ENCODE measurements around the gene CDRT15L2.
"Not testable (repeated sequence)": the region's sequence is repeated elsewhere in the genome, so short reads cannot be mapped to it uniquely, and the experiment has no call there.

DNA sequence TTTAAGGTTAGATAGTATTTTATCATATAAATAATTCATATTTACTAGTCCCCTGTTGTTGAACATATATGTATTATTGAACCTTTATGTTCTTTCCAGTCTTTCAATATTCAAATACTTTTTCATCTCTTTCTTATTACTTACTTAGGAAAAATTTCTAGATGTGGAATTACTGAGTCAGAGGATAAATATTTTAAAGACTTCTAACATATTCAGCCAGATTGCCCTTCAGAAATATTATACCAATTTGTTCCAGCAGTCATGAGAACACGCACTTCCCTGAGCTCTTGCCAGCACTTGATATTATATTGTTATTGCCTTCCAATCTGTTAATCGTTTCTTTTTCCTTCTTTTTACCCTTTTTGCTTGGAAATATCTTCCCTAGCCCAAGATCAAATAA is 4.5 kb upstream of the CDRT15L2 start:
- TF ChIP-seq ARNTL (CRISPR knock-in tag; IDR thresholded peaks at IDR 0.05; ENCODE audit: borderline replicate concordance, low read depth); OSR1 (CRISPR knock-in tag; IDR thresholded peaks at IDR 0.05); ZFP3 (CRISPR knock-in tag; IDR thresholded peaks at IDR 0.05); GLIS3 (CRISPR knock-in tag; IDR thresholded peaks at IDR 0.05); TCF4 (CRISPR knock-in tag; IDR thresholded peaks at IDR 0.05; ENCODE audit: borderline replicate concordance); ZNF565 (CRISPR knock-in tag; conservative IDR thresholded peaks at IDR 0.05; ENCODE audit: low read depth); ZC3H10 (CRISPR knock-in tag; IDR thresholded peaks at IDR 0.05); PPARA (CRISPR knock-in tag; IDR thresholded peaks at IDR 0.05; ENCODE audit: borderline replicate concordance): not testable (repeated sequence)
- TF ChIP-seq, protein P1, sequence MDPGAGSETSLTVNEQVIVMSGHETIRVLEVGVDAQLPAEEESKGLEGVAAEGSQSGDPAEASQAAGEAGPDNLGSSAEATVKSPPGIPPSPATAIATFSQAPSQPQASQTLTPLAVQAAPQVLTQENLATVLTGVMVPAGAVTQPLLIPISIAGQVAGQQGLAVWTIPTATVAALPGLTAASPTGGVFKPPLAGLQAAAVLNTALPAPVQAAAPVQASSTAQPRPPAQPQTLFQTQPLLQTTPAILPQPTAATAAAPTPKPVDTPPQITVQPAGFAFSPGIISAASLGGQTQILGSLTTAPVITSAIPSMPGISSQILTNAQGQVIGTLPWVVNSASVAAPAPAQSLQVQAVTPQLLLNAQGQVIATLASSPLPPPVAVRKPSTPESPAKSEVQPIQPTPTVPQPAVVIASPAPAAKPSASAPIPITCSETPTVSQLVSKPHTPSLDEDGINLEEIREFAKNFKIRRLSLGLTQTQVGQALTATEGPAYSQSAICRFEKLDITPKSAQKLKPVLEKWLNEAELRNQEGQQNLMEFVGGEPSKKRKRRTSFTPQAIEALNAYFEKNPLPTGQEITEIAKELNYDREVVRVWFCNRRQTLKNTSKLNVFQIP (CRISPR knock-in tag; IDR thresholded peaks at IDR 0.05; ENCODE audit: borderline replicate concordance, low read depth) = not testable (repeated sequence)
- TF ChIP-seq, protein P2, sequence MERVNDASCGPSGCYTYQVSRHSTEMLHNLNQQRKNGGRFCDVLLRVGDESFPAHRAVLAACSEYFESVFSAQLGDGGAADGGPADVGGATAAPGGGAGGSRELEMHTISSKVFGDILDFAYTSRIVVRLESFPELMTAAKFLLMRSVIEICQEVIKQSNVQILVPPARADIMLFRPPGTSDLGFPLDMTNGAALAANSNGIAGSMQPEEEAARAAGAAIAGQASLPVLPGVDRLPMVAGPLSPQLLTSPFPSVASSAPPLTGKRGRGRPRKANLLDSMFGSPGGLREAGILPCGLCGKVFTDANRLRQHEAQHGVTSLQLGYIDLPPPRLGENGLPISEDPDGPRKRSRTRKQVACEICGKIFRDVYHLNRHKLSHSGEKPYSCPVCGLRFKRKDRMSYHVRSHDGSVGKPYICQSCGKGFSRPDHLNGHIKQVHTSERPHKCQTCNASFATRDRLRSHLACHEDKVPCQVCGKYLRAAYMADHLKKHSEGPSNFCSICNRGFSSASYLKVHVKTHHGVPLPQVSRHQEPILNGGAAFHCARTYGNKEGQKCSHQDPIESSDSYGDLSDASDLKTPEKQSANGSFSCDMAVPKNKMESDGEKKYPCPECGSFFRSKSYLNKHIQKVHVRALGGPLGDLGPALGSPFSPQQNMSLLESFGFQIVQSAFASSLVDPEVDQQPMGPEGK (CRISPR knock-in tag; IDR thresholded peaks at IDR 0.05; ENCODE audit: borderline replicate concordance) = not testable (repeated sequence)
- TF ChIP-seq, protein P3, sequence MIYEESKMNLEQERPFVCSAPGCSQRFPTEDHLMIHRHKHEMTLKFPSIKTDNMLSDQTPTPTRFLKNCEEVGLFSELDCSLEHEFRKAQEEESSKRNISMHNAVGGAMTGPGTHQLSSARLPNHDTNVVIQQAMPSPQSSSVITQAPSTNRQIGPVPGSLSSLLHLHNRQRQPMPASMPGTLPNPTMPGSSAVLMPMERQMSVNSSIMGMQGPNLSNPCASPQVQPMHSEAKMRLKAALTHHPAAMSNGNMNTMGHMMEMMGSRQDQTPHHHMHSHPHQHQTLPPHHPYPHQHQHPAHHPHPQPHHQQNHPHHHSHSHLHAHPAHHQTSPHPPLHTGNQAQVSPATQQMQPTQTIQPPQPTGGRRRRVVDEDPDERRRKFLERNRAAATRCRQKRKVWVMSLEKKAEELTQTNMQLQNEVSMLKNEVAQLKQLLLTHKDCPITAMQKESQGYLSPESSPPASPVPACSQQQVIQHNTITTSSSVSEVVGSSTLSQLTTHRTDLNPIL (CRISPR knock-in tag; IDR thresholded peaks at IDR 0.05; ENCODE audit: low read depth) = not testable (repeated sequence)
- TF ChIP-seq, protein P4, sequence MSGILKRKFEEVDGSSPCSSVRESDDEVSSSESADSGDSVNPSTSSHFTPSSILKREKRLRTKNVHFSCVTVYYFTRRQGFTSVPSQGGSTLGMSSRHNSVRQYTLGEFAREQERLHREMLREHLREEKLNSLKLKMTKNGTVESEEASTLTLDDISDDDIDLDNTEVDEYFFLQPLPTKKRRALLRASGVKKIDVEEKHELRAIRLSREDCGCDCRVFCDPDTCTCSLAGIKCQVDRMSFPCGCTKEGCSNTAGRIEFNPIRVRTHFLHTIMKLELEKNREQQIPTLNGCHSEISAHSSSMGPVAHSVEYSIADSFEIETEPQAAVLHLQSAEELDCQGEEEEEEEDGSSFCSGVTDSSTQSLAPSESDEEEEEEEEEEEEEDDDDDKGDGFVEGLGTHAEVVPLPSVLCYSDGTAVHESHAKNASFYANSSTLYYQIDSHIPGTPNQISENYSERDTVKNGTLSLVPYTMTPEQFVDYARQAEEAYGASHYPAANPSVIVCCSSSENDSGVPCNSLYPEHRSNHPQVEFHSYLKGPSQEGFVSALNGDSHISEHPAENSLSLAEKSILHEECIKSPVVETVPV (CRISPR knock-in tag; IDR thresholded peaks at IDR 0.05) = not testable (repeated sequence)
- TF ChIP-seq, protein P5, sequence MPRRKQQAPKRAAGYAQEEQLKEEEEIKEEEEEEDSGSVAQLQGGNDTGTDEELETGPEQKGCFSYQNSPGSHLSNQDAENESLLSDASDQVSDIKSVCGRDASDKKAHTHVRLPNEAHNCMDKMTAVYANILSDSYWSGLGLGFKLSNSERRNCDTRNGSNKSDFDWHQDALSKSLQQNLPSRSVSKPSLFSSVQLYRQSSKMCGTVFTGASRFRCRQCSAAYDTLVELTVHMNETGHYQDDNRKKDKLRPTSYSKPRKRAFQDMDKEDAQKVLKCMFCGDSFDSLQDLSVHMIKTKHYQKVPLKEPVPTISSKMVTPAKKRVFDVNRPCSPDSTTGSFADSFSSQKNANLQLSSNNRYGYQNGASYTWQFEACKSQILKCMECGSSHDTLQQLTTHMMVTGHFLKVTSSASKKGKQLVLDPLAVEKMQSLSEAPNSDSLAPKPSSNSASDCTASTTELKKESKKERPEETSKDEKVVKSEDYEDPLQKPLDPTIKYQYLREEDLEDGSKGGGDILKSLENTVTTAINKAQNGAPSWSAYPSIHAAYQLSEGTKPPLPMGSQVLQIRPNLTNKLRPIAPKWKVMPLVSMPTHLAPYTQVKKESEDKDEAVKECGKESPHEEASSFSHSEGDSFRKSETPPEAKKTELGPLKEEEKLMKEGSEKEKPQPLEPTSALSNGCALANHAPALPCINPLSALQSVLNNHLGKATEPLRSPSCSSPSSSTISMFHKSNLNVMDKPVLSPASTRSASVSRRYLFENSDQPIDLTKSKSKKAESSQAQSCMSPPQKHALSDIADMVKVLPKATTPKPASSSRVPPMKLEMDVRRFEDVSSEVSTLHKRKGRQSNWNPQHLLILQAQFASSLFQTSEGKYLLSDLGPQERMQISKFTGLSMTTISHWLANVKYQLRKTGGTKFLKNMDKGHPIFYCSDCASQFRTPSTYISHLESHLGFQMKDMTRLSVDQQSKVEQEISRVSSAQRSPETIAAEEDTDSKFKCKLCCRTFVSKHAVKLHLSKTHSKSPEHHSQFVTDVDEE (CRISPR knock-in tag; IDR thresholded peaks at IDR 0.05) = not testable (repeated sequence)
